Progenitor cell of endocrine pancreas (in vitro differentiated cells): ENCODE measurements around the gene SLC23A1. TPM values are rescaled to one million over a fixed set of nuclear protein-coding genes. Genes with fewer than 3 reads are reported as not detected.
A peak's percentile ranks its signal among the peaks of the same experiment; 100 is the strongest.

Experiments used
- DNase-seq: peaks from one replicate; pipeline ENCODE4 v3.0.0; 2021; ENCODE audit warnings: low spot score; ENCODE audit not compliant: unreplicated experiment
- H3K27ac Mint-ChIP-seq: 2 replicates; pipeline ENCODE4 v1.8.0; 2021; ENCODE audit warnings: mild to moderate bottlenecking, moderate library complexity, mixed read lengths
- H3K27me3 Mint-ChIP-seq: 2 replicates; pipeline ENCODE4 v1.8.0; 2021; ENCODE audit warnings: mixed read lengths
- H3K36me3 Mint-ChIP-seq: 2 replicates; pipeline ENCODE4 v1.8.0; 2022; ENCODE audit warnings: mixed read lengths; ENCODE audit not compliant: insufficient read depth
- H3K4me1 Mint-ChIP-seq: 2 replicates; pipeline ENCODE4 v1.8.0; 2021; ENCODE audit warnings: low read depth, mixed read lengths
- H3K4me3 Mint-ChIP-seq: 2 replicates; pipeline ENCODE4 v1.8.0; 2021; ENCODE audit warnings: low read depth, mild to moderate bottlenecking, moderate library complexity, mixed read lengths
- H3K9me3 Mint-ChIP-seq: 2 replicates; pipeline ENCODE4 v1.8.0; 2021; ENCODE audit warnings: low read depth, mixed read lengths
- CTCF ChIP-seq: fragments of 200-600 bp; sonication (generic); IDR thresholded peaks from one replicate; pipeline ENCODE4 v1.5.0; 2021; ENCODE audit warnings: antibody characterized with exemption, mild to moderate bottlenecking; ENCODE audit not compliant: unreplicated experiment
- total RNA-seq: library from RNA; stranded (reverse); gene quantifications from 2 replicates; pipeline ENCODE4 v1.2.1, GENCODE V29; 2021

The SLC23A1 gene
- total RNA-seq, 1 donor from 2014 or later: 0.48 TPM

DNA sequence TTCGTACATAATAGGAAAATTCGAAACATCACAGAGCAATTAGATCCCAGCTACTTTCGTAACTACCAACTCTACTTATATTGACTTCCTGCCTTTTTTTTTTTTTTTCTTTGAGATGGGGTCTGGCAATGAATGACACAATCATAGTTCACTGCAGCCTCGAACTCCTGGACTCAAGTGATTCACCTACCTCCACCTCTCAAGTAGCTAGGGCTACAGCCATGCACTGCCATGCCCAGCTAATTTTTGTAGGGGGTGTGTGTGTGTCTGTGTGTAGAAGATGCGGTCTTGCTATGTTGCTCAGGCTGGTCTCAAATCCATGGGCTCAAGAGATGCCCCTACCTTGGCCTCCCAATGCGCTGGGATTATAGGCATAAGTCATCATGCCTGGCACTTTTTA, 47.3 kb downstream of the SLC23A1 start:
- Mint-ChIP-seq H3K36me3 (peaks cover 5% of the 10 kb centered on the region), H3K27ac (peak overlapping the region; percentile 81), H3K4me1 (no peaks in the 10 kb centered on the region), H3K9me3 (no peaks in the 10 kb centered on the region), H3K27me3 (no peaks in the 10 kb centered on the region), H3K4me3 (no peak overlapping the region)
- DNase-seq: no peak
- no peak for TF ChIP-seq CTCF

Other genes starting within 250 kb of the SLC23A1 start
- gene SIL1, start 184.9 kb downstream of the SLC23A1 start, total RNA-seq: 26.0 and 26.7 TPM in 2 replicates
- 324 and 336 TPM in 2 replicates for gene MATR3, start 89.6 kb downstream of the SLC23A1 start, total RNA-seq
- gene PAIP2, start 41.4 kb downstream of the SLC23A1 start, total RNA-seq: 92.3 and 97.4 TPM in 2 replicates
- gene MZB1, start 6.6 kb upstream of the SLC23A1 start, total RNA-seq: 0.24 and 0.80 TPM in 2 replicates
- gene PROB1, start 11.8 kb upstream of the SLC23A1 start, total RNA-seq: 2.0 and 2.2 TPM in 2 replicates
- gene SPATA24, start 20.8 kb upstream of the SLC23A1 start, total RNA-seq: 13.9 and 14.0 TPM in 2 replicates
- gene DNAJC18, start 56.2 kb upstream of the SLC23A1 start, total RNA-seq: 23.1 and 23.3 TPM in 2 replicates
- gene ECSCR, start 79.4 kb upstream of the SLC23A1 start, total RNA-seq: not detected in 2 replicates
- gene SMIM33, start 87.7 kb upstream of the SLC23A1 start, total RNA-seq: not detected in 2 replicates
- 0.53 TPM in 1 of 2 replicates, not detected in the other for gene STING1, start 99.5 kb upstream of the SLC23A1 start, total RNA-seq
- 147 and 155 TPM in 2 replicates for gene UBE2D2, start 178.0 kb upstream of the SLC23A1 start, total RNA-seq